Measurements from ENCODE around the gene ZFR2. TPM values are rescaled to one million over a fixed set of nuclear protein-coding genes. Genes with fewer than 3 reads are reported as not detected.

The ZFR2 gene
- total RNA-seq, 4 donors from 2014 or later = not detected

DNA sequence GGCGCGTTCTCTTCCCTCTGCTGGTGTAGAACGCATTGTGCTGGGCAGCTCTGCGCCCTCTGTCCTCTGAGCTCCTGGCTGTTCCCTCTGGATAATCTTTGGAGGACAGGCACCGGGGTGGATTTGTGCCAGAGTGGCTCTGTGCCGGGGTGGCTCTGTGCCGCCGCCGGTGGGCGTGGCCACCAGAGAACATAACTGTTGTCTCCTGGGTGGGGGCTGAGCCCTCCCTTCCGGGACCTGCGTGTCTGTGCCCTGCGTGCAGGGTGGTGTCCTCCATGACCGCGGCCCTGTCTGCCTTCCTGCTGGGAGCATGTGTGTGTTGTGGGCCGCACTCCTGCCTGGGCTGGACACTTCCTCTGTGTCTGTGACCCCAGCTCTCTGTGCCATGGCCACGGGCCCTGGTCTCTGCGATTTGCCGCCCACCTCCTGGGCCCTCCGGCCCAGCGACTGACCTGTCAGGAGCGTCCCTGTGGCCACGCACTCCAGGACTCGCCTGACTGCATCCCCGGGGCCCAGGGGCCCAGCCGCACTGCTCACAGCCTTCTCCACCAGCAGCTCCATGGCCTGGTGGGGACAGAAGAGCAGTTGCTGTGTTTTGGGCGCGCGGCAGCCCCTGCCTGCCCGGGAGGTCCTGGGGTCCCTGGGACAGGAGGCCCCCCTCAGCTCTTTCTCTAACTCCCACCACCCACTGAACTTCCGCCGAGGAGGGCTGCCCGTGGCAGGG, 60.3 kb downstream of the ZFR2 start:
- H3K36me3 ChIP-seq = no peaks in the 10 kb centered on the region
- no peak for DNase-seq
- TF ChIP-seq EP300 (IDR thresholded peaks at IDR 0.05; ENCODE audit: low read depth) (no peak), POLR2A (IDR thresholded peaks at IDR 0.05) (no peak), POLR2AphosphoS5 (IDR thresholded peaks at IDR 0.05) (no peak), CTCF (IDR thresholded peaks at IDR 0.05) (no peak)
- no peaks in the 10 kb centered on the region for H3K9me3 ChIP-seq
- intact Hi-C loops (cut with DNase I; ENCODE audit: low total_unique reads) (no loop called here), in situ Hi-C loops (cut with MboI; ENCODE audit: low pct_ligation_motif_present in 1 of 4, low pct_unique_long_range_greater_than_20kb in 1 of 4, low sequenced_read_pairs in 3 of 4) (no loop called here)
- no peak overlapping the region for H3K4me3 ChIP-seq
- H3K27ac ChIP-seq = no peak overlapping the region
- WGBS, 2 donors (ENCODE audit: low coverage in 1 of 2) = 70% methylated on average over 32 of the region's 33 CpGs; no CpG with 5 or more reads in 1 of the 2 donors
- peaks cover 0 to 8% (median 0%) of the 10 kb centered on the region in 4 donors for H3K4me1 ChIP-seq
- no peaks in the 10 kb centered on the region for H3K27me3 ChIP-seq

DNA sequence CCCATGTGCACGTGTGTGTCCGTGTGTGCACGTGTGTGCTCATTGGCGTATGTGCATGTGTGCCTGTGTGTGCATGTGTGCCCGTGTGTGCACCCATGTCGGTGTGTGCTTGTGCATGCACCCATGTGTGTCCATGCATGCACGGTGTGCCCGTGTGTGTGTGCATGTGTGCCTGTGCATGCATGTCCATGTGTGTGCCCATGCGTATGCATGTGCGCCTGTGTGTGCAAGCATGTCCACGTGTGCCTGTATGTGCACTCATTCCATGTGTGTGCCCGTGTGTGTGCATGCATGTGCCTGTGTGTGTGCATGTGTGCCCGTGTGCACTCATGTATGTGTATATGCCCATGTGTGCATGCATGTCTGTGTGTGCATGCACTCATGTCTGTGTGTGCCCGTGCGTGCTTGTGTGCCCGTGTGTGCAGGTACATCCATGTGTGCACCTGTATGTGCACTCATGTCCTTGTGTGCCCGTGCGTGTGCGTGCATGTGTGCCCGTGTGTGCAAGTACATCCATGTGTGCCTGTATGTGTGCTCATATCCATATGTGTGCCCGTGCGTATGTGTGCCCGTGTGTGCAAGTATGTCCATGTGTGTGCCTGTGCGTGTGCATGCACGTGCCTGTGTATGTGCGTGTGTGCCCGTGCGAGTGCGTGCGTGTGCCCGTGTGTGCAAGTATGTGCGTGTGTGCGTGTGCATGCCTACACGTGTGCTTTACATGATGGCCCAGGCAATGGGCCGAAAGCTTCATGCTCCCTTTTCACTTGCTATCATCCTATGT, 61.1 kb downstream of the ZFR2 start:
- H3K4me3 ChIP-seq = no peak overlapping the region
- in situ Hi-C loops (cut with MboI; ENCODE audit: low pct_ligation_motif_present in 1 of 4, low pct_unique_long_range_greater_than_20kb in 1 of 4, low sequenced_read_pairs in 3 of 4) = no loop called here
- peaks cover 0 to 2% (median 0%) of the 10 kb centered on the region in 4 donors for H3K4me1 ChIP-seq
- no peak for TF ChIP-seq POLR2AphosphoS5 (IDR thresholded peaks at IDR 0.05)
- no peak for TF ChIP-seq POLR2A (IDR thresholded peaks at IDR 0.05)
- TF ChIP-seq CTCF (IDR thresholded peaks at IDR 0.05) = no peak
- no peak for TF ChIP-seq EP300 (IDR thresholded peaks at IDR 0.05; ENCODE audit: low read depth)
- H3K27ac ChIP-seq = no peak overlapping the region
- no peaks in the 10 kb centered on the region for H3K27me3 ChIP-seq
- intact Hi-C loops (cut with DNase I; ENCODE audit: low total_unique reads) = no loop called here
- no peaks in the 10 kb centered on the region for H3K9me3 ChIP-seq
- WGBS, 2 donors (ENCODE audit: low coverage in 1 of 2) = 91% methylated on average over 35 of the region's 35 CpGs; no CpG with 5 or more reads in 1 of the 2 donors
- no peaks in the 10 kb centered on the region for H3K36me3 ChIP-seq
- no peak for DNase-seq

DNA sequence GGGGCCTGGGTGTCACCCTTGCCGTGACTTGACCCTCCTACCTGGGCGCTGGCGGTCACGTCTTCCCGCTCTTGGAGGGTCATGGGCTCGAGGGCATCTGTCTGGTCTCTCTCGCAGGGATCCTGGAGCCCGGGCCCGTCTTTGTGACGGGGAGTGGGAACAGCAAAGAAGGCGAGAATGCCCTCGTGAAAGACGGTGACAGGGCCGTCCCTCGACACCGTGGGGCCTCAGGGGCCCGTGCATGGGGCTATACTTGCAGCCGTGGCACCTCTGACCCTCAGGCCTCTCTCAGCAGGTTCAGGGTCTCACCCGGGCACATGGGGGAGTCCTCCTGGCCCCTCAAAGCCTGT, 61.7 kb downstream of the ZFR2 start:
- no peaks in the 10 kb centered on the region for H3K36me3 ChIP-seq
- intact Hi-C loops (cut with DNase I; ENCODE audit: low total_unique reads) = no loop called here
- no peak for TF ChIP-seq POLR2A (IDR thresholded peaks at IDR 0.05)
- TF ChIP-seq CTCF (IDR thresholded peaks at IDR 0.05) = no peak
- no peak for TF ChIP-seq EP300 (IDR thresholded peaks at IDR 0.05; ENCODE audit: low read depth)
- TF ChIP-seq POLR2AphosphoS5 (IDR thresholded peaks at IDR 0.05) = no peak
- WGBS, 2 donors (ENCODE audit: low coverage in 1 of 2) = 71% methylated on average over 19 of the region's 19 CpGs; no CpG with 5 or more reads in 1 of the 2 donors
- in situ Hi-C loops (cut with MboI; ENCODE audit: low pct_ligation_motif_present in 1 of 4, low pct_unique_long_range_greater_than_20kb in 1 of 4, low sequenced_read_pairs in 3 of 4) = no loop called here
- no peak overlapping the region for H3K4me3 ChIP-seq
- H3K27ac ChIP-seq = no peak overlapping the region
- no peaks in the 10 kb centered on the region for H3K4me1 ChIP-seq
- peaks cover 6% of the 10 kb centered on the region for H3K27me3 ChIP-seq
- no peaks in the 10 kb centered on the region for H3K9me3 ChIP-seq
- no peak for DNase-seq

DNA sequence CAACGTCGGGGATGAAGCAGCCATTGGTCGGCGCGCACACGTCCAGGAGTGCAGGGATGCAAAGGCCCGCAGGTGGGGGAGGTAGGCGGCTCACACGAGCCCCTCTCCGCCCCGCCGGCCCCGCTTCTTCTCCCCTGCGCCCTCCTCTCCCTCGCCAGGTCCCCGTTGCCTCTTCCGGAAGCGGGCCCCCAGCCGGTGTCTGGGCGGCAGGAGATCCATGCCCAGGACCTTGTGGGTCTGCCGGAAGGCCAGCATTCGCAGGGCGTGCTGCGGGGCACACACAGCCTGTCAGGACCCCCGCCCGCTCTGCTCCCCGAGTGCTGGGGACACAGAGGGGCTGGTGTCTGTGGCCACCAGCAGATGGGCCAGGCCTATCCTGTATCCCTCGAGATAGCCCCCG, 63.0 kb downstream of the ZFR2 start:
- H3K4me3 ChIP-seq = no peak overlapping the region
- H3K9me3 ChIP-seq = no peaks in the 10 kb centered on the region
- no peaks in the 10 kb centered on the region for H3K36me3 ChIP-seq
- intact Hi-C loops (cut with DNase I; ENCODE audit: low total_unique reads) (no loop called here), in situ Hi-C loops (cut with MboI; ENCODE audit: low pct_ligation_motif_present in 1 of 4, low pct_unique_long_range_greater_than_20kb in 1 of 4, low sequenced_read_pairs in 3 of 4) (no loop called here)
- H3K27me3 ChIP-seq = peaks cover 18% of the 10 kb centered on the region
- WGBS, 2 donors (ENCODE audit: low coverage in 1 of 2) = 87 to 93% methylated on average over 6 to 29 of the region's 29 CpGs
- no peak overlapping the region for H3K27ac ChIP-seq
- DNase-seq = no peak
- H3K4me1 ChIP-seq = peaks cover 5 to 10% (median 8%) of the 10 kb centered on the region in 4 donors
- TF ChIP-seq EP300 (IDR thresholded peaks at IDR 0.05; ENCODE audit: low read depth) (no peak), POLR2AphosphoS5 (IDR thresholded peaks at IDR 0.05) (no peak), CTCF (IDR thresholded peaks at IDR 0.05) (no peak), POLR2A (IDR thresholded peaks at IDR 0.05) (no peak)

Data from transverse colon (tissue), 4 donors.